Bronchial epithelial cell (primary cell): ENCODE results near the gene AHI1. TPM values are rescaled to one million over a fixed set of nuclear protein-coding genes. Genes with fewer than 3 reads are reported as not detected.

Experiments used
- DNase-seq: peaks from one replicate; pipeline ENCODE4 v3.0.0-alpha.2; 2010; ENCODE audit warnings: low read depth
- FAIRE-seq: peaks from 2 replicates; lab custom pipeline; 2011; peaks lifted over from hg19 to GRCh38; lab: Jason Lieb, UNC
- H3K27me3 ChIP-seq: 2 replicates; pipeline ENCODE4 v1.5.1; 2011; ENCODE audit warnings: low read length; ENCODE audit not compliant: control insufficient read depth, insufficient read depth
- H3K36me3 ChIP-seq: 2 replicates; pipeline ENCODE4 v1.5.1; 2011; ENCODE audit warnings: low read length; ENCODE audit not compliant: control insufficient read depth, insufficient read depth
- H3K4me3 ChIP-seq: 2 replicates; pipeline ENCODE4 v1.5.1; 2011; ENCODE audit warnings: mild to moderate bottlenecking, low read depth, low read length, control low read depth
- total RNA-seq: library from RNA; depleted of rRNA; stranded (reverse); fragments of >200 nt; gene quantifications from 2 replicates; pipeline ENCODE4 v1.2.1, GENCODE V29; 2014
- TF ChIP-seq, protein P1 (sequence below): IDR thresholded peaks from 2 replicates; pipeline ENCODE4 v1.5.1; 2011; ENCODE audit warnings: mild to moderate bottlenecking, moderate library complexity, low read length, control low read depth, inconsistent platforms; ENCODE audit not compliant: insufficient read depth, severe bottlenecking

Gene AHI1
- total RNA-seq, 1 donor from 2014 or later, result 5.5 TPM

DNA sequence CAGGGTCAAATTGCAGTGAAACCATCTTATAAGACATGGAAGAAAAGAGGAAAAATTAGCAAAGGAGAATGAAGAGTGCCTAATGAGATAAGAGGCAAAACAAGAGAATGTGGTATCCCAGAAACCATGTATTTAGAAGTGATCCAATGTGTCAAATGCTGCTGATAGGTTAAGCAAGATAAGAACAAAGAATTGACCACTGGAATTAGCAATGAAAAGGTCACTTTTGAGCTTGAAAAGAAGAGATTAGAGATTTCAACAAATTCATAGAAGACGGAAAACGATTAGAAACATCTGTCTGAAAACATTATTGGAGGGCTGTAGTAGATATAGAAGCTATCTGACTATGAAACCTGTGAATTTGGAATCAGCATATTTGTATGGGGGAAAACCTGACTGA, 112.2 kb downstream of the AHI1 start:
- H3K27me3 ChIP-seq, result no peaks in the 10 kb centered on the region
- H3K4me3 ChIP-seq, result no peak overlapping the region
- TF ChIP-seq, protein P1, sequence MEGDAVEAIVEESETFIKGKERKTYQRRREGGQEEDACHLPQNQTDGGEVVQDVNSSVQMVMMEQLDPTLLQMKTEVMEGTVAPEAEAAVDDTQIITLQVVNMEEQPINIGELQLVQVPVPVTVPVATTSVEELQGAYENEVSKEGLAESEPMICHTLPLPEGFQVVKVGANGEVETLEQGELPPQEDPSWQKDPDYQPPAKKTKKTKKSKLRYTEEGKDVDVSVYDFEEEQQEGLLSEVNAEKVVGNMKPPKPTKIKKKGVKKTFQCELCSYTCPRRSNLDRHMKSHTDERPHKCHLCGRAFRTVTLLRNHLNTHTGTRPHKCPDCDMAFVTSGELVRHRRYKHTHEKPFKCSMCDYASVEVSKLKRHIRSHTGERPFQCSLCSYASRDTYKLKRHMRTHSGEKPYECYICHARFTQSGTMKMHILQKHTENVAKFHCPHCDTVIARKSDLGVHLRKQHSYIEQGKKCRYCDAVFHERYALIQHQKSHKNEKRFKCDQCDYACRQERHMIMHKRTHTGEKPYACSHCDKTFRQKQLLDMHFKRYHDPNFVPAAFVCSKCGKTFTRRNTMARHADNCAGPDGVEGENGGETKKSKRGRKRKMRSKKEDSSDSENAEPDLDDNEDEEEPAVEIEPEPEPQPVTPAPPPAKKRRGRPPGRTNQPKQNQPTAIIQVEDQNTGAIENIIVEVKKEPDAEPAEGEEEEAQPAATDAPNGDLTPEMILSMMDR, result no peak
- DNase-seq (no peak), FAIRE-seq (peak; percentile 32)
- no peaks in the 10 kb centered on the region for H3K36me3 ChIP-seq

DNA sequence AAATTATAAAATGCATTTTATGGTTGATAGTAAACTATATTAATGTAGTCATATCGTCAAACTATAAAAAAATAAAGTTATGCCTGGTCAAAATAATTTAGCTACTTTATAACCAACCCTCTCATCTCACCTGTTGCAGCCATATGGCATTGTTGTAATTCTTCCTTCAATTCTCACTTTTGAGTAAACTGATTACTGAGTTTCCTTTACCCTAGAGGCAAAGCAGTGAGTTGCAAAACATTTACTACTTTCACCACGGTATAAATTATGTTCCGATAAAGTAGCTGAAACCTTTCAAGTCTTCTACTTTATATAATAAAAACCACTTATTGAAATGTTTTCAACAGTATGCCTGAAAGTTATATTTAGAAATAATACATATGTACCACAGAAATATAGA, 113.8 kb downstream of the AHI1 start:
- TF ChIP-seq, protein P1, result no peak
- no peak for FAIRE-seq
- no peak for DNase-seq
- Histone ChIP-seq H3K4me3 (no peak overlapping the region), H3K36me3 (no peaks in the 10 kb centered on the region), H3K27me3 (no peaks in the 10 kb centered on the region)

DNA sequence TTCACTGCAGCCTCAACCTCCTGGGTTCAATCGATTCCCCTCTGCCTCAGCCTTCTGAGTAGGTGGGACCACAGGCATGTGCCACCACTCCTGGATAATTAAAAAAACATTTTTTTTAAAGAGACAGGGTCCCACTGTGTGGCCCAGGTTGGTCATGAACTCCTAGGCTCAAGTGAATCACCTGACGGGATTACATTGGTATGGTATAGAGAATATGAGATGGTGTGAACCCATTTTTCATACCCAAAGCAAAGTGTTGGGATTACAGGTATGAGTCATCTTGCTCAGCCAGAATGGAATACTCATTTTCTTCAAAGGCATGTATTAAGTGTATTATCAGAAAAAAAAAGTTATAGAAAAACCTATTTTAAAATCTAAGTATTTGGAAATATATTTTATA, 114.2 kb downstream of the AHI1 start:
- TF ChIP-seq, protein P1, result no peak
- no peak for FAIRE-seq
- no peak overlapping the region for H3K4me3 ChIP-seq
- H3K36me3 ChIP-seq, result no peaks in the 10 kb centered on the region
- H3K27me3 ChIP-seq, result no peaks in the 10 kb centered on the region
- DNase-seq, result no peak

GRCh38 chr6:135382182-135382628, 115.3 kb downstream of the AHI1 start:
- DNase-seq (no peak), FAIRE-seq (no peak)
- H3K36me3 ChIP-seq, result no peaks in the 10 kb centered on the region
- TF ChIP-seq, protein P1, result no peak
- no peaks in the 10 kb centered on the region for H3K27me3 ChIP-seq
- no peak overlapping the region for H3K4me3 ChIP-seq

GRCh38 chr6:135380793-135381192, 116.7 kb downstream of the AHI1 start:
- no peak for DNase-seq
- Histone ChIP-seq H3K36me3 (no peaks in the 10 kb centered on the region), H3K27me3 (no peaks in the 10 kb centered on the region), H3K4me3 (no peak overlapping the region)
- TF ChIP-seq, protein P1, result no peak
- no peak for FAIRE-seq

DNA sequence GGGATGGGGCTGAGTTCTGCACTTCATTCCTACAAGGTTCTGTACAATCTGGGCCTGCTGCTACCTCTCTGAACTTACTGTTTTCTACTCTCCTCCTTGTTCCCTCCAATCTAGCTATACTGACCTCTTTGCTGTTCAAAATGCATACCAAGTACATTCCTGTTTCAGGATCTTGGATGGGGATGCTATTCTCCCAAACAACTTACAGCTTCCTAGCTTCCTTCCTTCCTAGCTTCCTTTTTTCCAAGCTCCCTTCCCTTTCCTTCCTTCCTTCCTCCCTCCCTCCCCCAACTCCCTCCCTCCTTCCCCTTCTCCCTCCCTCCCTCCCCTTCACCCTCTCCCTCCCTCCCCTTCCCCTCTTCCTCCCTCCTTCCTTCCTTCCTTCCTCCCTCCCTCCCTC, 117.9 kb downstream of the AHI1 start:
- no peak for DNase-seq
- Histone ChIP-seq H3K36me3 (no peaks in the 10 kb centered on the region), H3K27me3 (no peaks in the 10 kb centered on the region), H3K4me3 (no peak overlapping the region)
- FAIRE-seq, result no peak
- TF ChIP-seq, protein P1, result no peak
